Uterus (tissue), 2 donors: ENCODE measurements around the gene MYL12B.

Experiments used
- CTCF ChIP-seq, 4 experiments: fragments of 200-600 bp in 2 of 4; fragments of 450-650 bp in 2 of 4; sonication (generic) in 2 of 4; IDR thresholded peaks; one replicate each; pipeline ENCODE4 v1.5.1; 2016 to 2019; ENCODE audit warnings: antibody characterized with exemption in 4 of 4, mild to moderate bottlenecking in 2 of 4, moderate library complexity in 1 of 4
- POLR2A ChIP-seq, 2 donors: fragments of 450-650 bp; IDR thresholded peaks; one replicate each; pipeline ENCODE4 v1.6.1; 2016; ENCODE audit warnings: antibody characterized with exemption in 2 of 2, mild to moderate bottlenecking in 1 of 2, moderate library complexity in 1 of 2

- no peak for TF ChIP-seq CTCF (IDR thresholded peaks at IDR 0.05)
- TF ChIP-seq POLR2A (IDR thresholded peaks at IDR 0.05), result no peak
These were observed 22.0 kb downstream of the MYL12B start for GRCh38 chr18:3283908-3284307.
